ENCODE data around the gene CYP3A7.
"Not testable (repeated sequence)": the region's sequence is repeated elsewhere in the genome, so short reads cannot be mapped to it uniquely, and the experiment has no call there.

CYP3A7 gene

GRCh38 chr7:99699946-99700345 lies 35.0 kb downstream of the CYP3A7 start:
- DNase-seq (ENCODE audit: low read depth) = no peak

- DNase-seq (ENCODE audit: low read depth) = not testable (repeated sequence)
Observed at GRCh38 chr7:99698867-99699730, 35.9 kb downstream of the CYP3A7 start.

- no peak for DNase-seq (ENCODE audit: low read depth)
Observed at GRCh38 chr7:99694912-99695304, 40.1 kb downstream of the CYP3A7 start.

GRCh38 chr7:99694201-99694911 lies 40.6 kb downstream of the CYP3A7 start:
- no peak for DNase-seq (ENCODE audit: low read depth)

- DNase-seq (ENCODE audit: low read depth) = no peak
Observed at GRCh38 chr7:99693427-99694200, 41.4 kb downstream of the CYP3A7 start.

GRCh38 chr7:99693100-99693426 lies 41.9 kb downstream of the CYP3A7 start:
- DNase-seq (ENCODE audit: low read depth) = no peak

- DNase-seq (ENCODE audit: low read depth) = not testable (repeated sequence)
Observed at GRCh38 chr7:99692563-99692962, 42.4 kb downstream of the CYP3A7 start.

GRCh38 chr7:99691658-99692057 lies 43.3 kb downstream of the CYP3A7 start:
- not testable (repeated sequence) for DNase-seq (ENCODE audit: low read depth)

- DNase-seq (ENCODE audit: low read depth) = not testable (repeated sequence)
Observed at GRCh38 chr7:99690918-99691317, 44.1 kb downstream of the CYP3A7 start.

GRCh38 chr7:99685871-99686608 lies 49.0 kb downstream of the CYP3A7 start:
- DNase-seq (ENCODE audit: low read depth) = not testable (repeated sequence)

GRCh38 chr7:99685129-99685758 lies 49.8 kb downstream of the CYP3A7 start:
- DNase-seq (ENCODE audit: low read depth) = no peak

- peak; percentile 20 for DNase-seq (ENCODE audit: low read depth)
Observed at GRCh38 chr7:99679400-99680191, 55.4 kb downstream of the CYP3A7 start, which contains the start of gene CYP3A5. TSS of gene CYP3A5 (minus strand) at chr7:99679996. CDS start at chr7:99679896, 100 bp downstream.

GRCh38 chr7:99679032-99679399 lies 56.0 kb downstream of the CYP3A7 start:
- no peak for DNase-seq (ENCODE audit: low read depth)

- no peak for DNase-seq (ENCODE audit: low read depth)
Observed at GRCh38 chr7:99677648-99678045, 57.3 kb downstream of the CYP3A7 start.

GRCh38 chr7:99677013-99677647 lies 57.9 kb downstream of the CYP3A7 start:
- DNase-seq (ENCODE audit: low read depth) = no peak

GRCh38 chr7:99674995-99675742 lies 59.8 kb downstream of the CYP3A7 start:
- DNase-seq (ENCODE audit: low read depth) = no peak

GRCh38 chr7:99672573-99672972 lies 62.4 kb downstream of the CYP3A7 start:
- no peak for DNase-seq (ENCODE audit: low read depth)

- peak; percentile 14 for DNase-seq (ENCODE audit: low read depth)
Observed at GRCh38 chr7:99669782-99670181, 65.2 kb downstream of the CYP3A7 start.

- no peak for DNase-seq (ENCODE audit: low read depth)
Observed at GRCh38 chr7:99668541-99668940, 66.5 kb downstream of the CYP3A7 start.

All from GM04504 (cell line).